AG10803 (cell line): ENCODE results near the gene ANO5.
A peak's percentile ranks its signal among the peaks of the same experiment; 100 is the strongest.
"Not testable (repeated sequence)": the region's sequence is repeated elsewhere in the genome, so short reads cannot be mapped to it uniquely, and the experiment has no call there.

ENCODE experiments used
- DNase-seq: peaks from one replicate; pipeline ENCODE4 v3.0.0; 2010; ENCODE audit warnings: low read depth
- H3K4me3 ChIP-seq: 2 replicates; pipeline ENCODE4 v1.5.1; 2011; ENCODE audit warnings: mild to moderate bottlenecking, low read length, control low read depth
- TF ChIP-seq, protein P1 (sequence below): conservative IDR thresholded peaks from 2 replicates; pipeline ENCODE4 v1.5.1; 2011; ENCODE audit warnings: mild to moderate bottlenecking, low read length, control low read depth, inconsistent platforms

Gene ANO5

DNA sequence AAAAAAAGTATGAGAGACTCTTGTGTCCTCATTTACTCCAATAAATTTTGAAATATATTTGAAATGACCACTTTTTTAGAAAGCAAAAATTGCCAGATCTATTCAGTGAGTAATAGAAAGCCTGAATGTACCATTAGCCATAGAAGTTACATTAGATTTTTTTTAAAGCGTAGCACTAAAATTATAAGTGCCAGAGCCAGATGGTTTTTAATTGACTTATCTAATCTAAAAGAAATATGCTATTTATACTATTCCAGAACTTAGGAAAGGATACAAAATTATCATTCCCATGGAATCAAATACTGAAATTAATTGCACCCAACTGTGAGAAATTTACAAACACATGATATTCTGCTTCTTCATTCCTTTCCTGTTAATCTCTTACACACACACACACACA, 80.9 kb downstream of the ANO5 start:
- no peak for DNase-seq
- TF ChIP-seq, protein P1, sequence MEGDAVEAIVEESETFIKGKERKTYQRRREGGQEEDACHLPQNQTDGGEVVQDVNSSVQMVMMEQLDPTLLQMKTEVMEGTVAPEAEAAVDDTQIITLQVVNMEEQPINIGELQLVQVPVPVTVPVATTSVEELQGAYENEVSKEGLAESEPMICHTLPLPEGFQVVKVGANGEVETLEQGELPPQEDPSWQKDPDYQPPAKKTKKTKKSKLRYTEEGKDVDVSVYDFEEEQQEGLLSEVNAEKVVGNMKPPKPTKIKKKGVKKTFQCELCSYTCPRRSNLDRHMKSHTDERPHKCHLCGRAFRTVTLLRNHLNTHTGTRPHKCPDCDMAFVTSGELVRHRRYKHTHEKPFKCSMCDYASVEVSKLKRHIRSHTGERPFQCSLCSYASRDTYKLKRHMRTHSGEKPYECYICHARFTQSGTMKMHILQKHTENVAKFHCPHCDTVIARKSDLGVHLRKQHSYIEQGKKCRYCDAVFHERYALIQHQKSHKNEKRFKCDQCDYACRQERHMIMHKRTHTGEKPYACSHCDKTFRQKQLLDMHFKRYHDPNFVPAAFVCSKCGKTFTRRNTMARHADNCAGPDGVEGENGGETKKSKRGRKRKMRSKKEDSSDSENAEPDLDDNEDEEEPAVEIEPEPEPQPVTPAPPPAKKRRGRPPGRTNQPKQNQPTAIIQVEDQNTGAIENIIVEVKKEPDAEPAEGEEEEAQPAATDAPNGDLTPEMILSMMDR: no peak
- no peak overlapping the region for H3K4me3 ChIP-seq

DNA sequence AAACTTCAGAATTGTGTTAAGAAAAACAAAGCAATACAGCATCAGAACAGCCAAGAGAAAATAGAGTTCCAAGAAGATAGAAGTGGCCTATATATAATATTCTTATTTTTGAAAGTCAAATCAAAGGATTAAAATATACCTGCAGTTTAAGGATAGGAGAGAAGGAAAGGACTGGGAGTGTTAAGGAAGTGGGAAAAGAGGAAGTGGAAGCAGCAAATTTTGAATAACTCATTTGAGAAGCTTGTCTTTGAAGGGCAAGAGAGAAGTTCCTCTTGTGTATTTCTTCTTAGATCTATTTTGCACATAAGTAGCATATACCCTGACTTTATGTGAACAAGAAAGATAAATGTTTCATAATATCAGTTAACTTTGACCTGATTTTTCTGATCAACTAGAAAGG, 82.7 kb downstream of the ANO5 start:
- H3K4me3 ChIP-seq: no peak overlapping the region
- TF ChIP-seq, protein P1: no peak
- DNase-seq: no peak

DNA sequence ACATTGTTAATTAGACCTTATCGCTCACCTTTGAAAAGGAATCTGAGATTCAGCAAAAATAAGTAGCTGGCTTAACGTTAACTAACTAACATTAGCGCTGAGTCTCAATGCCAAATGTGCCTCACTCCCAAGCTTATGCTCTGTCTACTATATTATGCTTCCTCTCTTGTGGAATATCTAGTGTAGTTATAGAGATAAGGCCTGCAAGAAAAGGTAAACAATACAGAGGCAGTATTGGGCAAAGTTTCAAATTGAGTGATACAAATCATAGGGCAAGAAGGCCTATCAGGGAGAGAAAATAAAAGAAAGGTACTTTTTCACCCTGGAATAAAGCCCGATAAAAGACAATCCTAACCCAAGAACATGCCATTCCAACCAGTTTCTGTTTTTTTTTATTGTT, 83.7 kb downstream of the ANO5 start:
- DNase-seq: no peak
- no peak overlapping the region for H3K4me3 ChIP-seq
- TF ChIP-seq, protein P1: no peak

- H3K4me3 ChIP-seq, DNase-seq: not testable (repeated sequence)
Measured at GRCh38 chr11:22284991-22285390, 92.1 kb downstream of the ANO5 start.

DNA sequence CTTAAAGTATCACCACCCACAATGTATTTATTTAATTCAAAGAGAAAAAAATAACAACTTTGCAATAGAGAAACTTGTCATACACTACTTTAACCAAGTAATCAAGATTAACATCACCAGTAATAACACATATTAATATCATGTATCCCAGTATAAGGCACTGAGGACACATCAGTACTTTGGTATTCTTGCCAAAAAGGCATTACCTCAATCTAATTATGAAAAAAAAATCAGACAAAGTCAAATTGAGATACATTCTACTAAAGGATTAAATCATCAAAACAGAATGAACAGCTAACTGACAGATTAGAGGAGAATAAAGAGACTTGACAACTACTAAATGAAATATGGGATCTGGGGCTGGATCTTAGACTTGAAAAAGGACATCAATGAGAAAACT, 109.5 kb downstream of the ANO5 start:
- TF ChIP-seq, protein P1: no peak
- H3K4me3 ChIP-seq: no peak overlapping the region
- DNase-seq: no peak

DNA sequence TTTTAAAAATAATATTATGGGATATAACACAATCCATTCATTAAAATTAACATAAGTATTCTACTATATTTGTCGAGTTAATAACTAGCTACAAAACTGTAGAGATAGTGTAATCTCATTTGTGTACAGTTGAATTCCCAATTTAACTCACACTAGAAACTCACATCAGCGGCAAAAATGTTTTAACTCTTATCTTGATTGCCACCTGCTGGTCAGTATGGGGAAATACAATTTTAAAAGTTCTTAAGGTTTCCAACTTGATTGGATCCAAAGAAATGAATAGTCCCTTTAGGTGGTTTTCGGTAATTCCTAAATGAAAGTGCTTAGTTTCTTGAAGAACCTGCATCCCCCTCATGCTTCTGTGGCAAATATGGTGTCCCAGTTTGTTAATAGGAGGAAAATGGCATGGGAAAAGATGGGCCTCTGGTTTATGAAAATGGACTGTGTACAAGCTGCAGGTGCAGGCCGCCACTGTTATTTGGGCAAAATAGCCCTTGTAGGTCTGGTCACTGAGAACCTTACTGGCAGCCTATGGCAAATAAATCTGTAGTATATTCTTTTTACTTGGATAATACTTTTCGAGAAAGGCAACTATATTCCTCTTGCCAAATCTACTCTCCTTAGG, 111.6 kb downstream of the ANO5 start:
- no peak overlapping the region for H3K4me3 ChIP-seq
- DNase-seq: peak; percentile 48
- TF ChIP-seq, protein P1: peak; percentile 65

DNA sequence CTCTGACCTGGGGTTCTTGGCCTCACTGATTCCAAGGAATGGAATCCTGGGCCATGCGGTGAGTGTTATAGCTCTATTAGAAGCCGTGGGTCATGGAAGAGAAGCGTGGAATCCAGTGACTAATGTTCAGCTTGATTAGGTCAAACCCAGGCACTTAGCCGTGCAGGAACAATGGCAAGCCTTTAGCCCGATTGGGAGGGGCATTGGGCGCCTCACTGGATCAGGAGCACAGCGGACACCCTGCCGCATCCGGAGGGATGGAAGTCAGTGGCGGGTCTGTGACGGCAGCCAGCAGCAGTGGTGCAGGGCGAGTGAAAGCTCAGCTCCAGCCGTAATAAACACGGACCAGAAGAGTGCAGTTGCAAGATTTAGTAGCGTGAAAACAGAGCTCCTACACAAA, 124.8 kb downstream of the ANO5 start:
- TF ChIP-seq, protein P1: no peak
- no peak for DNase-seq
- H3K4me3 ChIP-seq: no peak overlapping the region

GRCh38 chr11:22331771-22332170, 138.9 kb downstream of the ANO5 start:
- no peak for DNase-seq
- TF ChIP-seq, protein P1: no peak
- H3K4me3 ChIP-seq: no peak overlapping the region
